NCI-H187 treated with DMSO at 0.1 percent for 48 hours (cell line): ENCODE measurements around the gene TAAR2.
"Not testable (repeated sequence)": the region's sequence is repeated elsewhere in the genome, so short reads cannot be mapped to it uniquely, and the experiment has no call there.

ENCODE experiments used
- DNase-seq: peaks from one replicate; lab custom pipeline; 2025; lab: John Stamatoyannopoulos, UW

The TAAR2 gene, protein sequence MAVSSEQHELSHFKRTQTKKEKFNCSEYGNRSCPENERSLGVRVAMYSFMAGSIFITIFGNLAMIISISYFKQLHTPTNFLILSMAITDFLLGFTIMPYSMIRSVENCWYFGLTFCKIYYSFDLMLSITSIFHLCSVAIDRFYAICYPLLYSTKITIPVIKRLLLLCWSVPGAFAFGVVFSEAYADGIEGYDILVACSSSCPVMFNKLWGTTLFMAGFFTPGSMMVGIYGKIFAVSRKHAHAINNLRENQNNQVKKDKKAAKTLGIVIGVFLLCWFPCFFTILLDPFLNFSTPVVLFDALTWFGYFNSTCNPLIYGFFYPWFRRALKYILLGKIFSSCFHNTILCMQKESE

GRCh38 chr6:132624175-132624574, at the start of gene TAAR2:
Gene TAAR2, minus strand, starts transcription at chr6:132624275. Its CDS starts 0 bp downstream, at chr6:132624275.
- no peak for DNase-seq

- no peak for DNase-seq
Measured at GRCh38 chr6:132673376-132674094, 49.5 kb upstream of the TAAR2 start.

GRCh38 chr6:132671295-132671694, 47.2 kb upstream of the TAAR2 start:
- DNase-seq, result no peak

- DNase-seq, result no peak
Measured at GRCh38 chr6:132669690-132670291, 45.7 kb upstream of the TAAR2 start.

DNA sequence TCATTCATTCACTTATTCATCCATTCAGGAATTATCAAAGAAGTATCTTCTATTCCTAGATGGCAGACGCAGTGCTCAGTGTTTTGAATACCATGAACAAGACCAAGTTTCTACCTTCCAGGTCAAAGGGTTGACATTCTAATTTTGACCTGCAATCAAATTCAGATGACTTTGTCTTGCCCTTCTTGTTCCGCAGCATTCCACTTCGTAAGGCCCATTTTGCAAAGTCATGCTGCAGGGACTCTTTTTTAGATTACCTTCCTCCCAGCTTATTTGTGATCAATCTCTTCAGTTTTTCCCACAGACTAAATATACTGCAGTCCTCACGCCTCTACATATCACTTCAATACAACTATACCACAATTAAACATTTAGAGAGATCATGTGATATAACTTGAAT, 42.0 kb upstream of the TAAR2 start:
- DNase-seq, result no peak

DNA sequence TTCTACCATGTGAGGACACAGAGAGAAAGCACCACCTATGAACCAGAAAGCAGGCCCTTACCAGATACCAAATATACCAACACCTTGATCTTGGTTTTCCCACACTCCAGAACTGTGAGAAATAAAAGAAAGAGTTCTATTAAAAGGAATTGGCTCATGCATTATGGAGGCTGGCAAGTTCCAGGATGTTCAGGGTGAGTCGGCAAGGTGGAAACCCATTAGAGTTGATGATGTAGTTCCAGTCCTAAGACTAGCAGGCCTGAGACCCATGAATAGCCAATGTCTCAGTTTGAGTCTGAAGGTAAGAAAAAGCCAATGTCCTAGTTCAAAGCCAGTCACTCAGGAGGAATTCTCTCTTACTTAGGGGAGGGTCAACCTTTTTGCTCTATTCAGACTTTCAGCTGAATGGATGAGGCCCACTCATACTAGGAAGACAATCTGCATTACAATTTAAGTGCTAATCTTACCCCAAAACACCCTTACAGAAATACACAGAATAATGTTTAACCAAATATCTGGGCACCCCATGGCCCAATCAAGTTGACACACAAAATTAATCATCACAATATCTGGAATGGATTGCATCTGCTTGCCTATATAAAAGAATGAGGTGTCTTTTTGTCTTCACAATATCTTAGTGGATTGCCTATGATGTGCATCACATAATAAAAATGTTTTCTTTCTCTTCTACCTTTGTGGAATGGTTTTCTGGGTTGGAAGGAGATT, 40.4 kb upstream of the TAAR2 start:
- DNase-seq, result no peak

- DNase-seq, result no peak
Measured at GRCh38 chr6:132663661-132664060, 39.6 kb upstream of the TAAR2 start.

DNA sequence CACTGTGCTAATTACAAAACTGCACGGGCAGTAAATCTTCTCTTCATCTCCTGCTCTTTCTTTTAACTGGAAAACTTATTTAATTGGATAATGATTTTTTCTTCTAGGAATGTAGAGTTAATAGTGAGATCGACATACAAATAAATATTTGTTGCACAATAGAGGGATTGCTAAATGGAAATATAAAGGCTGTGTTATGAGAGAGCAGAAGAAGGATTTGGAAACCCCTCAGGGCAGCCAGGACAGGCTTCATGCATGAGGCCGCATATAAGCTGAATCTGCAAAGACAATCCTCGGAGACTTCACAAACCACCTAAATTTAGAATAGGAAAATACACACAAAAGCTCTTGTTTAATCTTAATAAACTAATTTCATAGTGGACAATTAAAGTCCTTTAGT, 37.8 kb upstream of the TAAR2 start:
- no peak for DNase-seq

- no peak for DNase-seq
Measured at GRCh38 chr6:132659082-132659481, 35.0 kb upstream of the TAAR2 start, which contains the start of gene TAAR1. Gene TAAR1, minus strand, starts transcription at chr6:132659182. Its CDS starts 13,179 bp downstream, at chr6:132646003.

DNA sequence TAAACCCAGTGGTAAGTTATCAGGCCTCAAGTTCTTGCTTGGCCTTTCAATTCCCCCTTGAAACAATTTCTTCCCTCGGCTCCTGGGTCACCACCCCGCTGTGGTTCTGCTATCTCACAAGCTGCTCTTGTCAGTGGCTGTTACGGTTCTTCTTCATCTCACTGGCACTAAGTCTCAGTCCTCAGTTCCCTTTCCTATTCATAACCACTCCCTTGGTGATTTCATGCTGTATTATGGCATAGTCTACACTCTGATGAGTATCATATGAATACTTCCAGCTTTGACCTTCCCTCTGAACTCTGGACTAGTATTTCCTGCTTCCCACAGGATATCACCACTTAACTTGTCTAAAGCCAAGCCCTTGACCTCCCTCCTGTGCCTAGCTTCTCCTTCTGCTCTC, 27.0 kb upstream of the TAAR2 start:
- no peak for DNase-seq

DNA sequence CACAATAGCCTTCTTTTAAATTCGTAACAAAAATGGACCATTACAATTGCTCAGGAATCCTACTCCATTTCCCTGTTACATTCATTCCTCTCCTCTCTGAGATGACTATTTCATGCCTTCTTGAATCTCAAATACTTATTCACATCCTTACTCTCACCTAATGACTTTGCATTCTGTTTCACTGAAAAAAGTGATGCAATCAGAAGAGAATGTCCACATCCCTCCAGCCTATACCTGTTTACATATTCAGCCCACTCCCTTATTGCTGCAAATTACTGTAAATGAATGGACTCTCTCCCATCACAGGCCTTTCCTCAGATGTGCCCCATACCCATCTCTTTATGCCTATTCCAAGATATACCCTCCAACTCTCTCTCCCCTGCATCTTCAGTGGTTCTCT, 26.4 kb upstream of the TAAR2 start:
- DNase-seq, result no peak

- DNase-seq, result no peak
Measured at GRCh38 chr6:132648828-132649227, 24.8 kb upstream of the TAAR2 start.

- no peak for DNase-seq
Measured at GRCh38 chr6:132648356-132648755, 24.3 kb upstream of the TAAR2 start.

DNA sequence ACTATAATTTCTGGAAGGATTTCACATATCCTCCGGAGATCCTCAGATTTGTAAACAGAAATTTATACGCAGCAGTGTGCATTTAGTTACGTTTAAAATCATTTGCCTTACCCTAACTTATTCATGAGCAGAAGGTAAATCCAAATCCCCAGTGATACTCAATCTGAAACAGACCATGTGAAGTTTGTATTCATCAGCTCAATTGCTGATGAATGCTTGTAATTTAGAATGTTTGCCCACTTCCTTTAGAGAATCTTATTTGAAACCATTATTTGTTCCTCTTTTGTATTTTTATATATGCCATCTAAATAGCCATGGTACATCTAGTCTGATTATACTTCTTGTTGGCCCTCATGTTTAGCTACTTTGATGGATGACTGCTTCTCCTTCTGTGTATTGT, 19.5 kb upstream of the TAAR2 start:
- DNase-seq, result no peak

GRCh38 chr6:132637135-132637534, 13.1 kb upstream of the TAAR2 start:
- DNase-seq, result not testable (repeated sequence)

DNA sequence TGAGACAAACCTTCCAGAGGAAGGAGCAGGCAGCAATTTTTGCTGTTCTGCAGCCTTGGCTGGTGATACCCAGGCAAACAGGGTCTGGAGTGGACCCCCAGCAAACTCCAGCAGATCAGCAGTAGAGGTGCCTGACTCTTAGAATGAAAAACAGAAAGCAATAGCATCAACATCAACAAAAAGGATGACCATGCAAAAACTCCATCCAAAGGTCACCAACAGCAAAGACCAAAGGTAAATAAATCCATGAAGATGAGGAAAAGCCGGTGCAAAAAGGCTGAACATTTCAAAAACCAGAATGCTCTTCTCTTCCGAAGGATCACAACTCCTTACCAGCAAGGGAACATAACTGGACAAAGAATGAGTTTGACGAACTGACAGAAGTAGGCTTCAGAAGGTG, 11.8 kb upstream of the TAAR2 start:
- not testable (repeated sequence) for DNase-seq

- DNase-seq, result not testable (repeated sequence)
Measured at GRCh38 chr6:132635288-132635687, 11.2 kb upstream of the TAAR2 start.

GRCh38 chr6:132634796-132635195, 10.7 kb upstream of the TAAR2 start:
- no peak for DNase-seq

- no peak for DNase-seq
Measured at GRCh38 chr6:132633362-132633761, 9.3 kb upstream of the TAAR2 start.

GRCh38 chr6:132623106-132623845, 799 bp downstream of the TAAR2 start:
- no peak for DNase-seq

GRCh38 chr6:132616677-132617076, 7.4 kb downstream of the TAAR2 start:
- DNase-seq, result no peak

GRCh38 chr6:132614554-132614953, 9.5 kb downstream of the TAAR2 start:
- DNase-seq, result no peak
